GM13977 (cell line): Measurements from ENCODE around the gene CCNL2.

ENCODE experiments used
- DNase-seq: peaks from one replicate; pipeline ENCODE4 v3.0.0; 2012; ENCODE audit warnings: low spot score
- CTCF ChIP-seq: IDR thresholded peaks from 2 replicates; pipeline ENCODE4 v1.5.1; 2012; ENCODE audit warnings: mild to moderate bottlenecking, control low read depth; ENCODE audit not compliant: insufficient read depth; ENCODE audit errors: extremely low read depth, missing control alignments
- in situ Hi-C: fragments of 300-500 bp; cut with MboI; formaldehyde crosslinking; loops from one replicate; pipeline ENCODE4 v1.12.0; 2022; ENCODE audit warnings: low sequenced_read_pairs, low pct_unique_long_range_greater_than_20kb, mixed read lengths, inconsistent platforms; ENCODE audit not compliant: unreplicated experiment

Gene CCNL2

GRCh38 chr1:1434824-1435105 lies 35.6 kb upstream of the CCNL2 start:
- TF ChIP-seq CTCF, result no peak
- peak; percentile 39 for DNase-seq
- in situ Hi-C loops, result no loop called here

GRCh38 chr1:1434131-1434823 lies 35.1 kb upstream of the CCNL2 start:
- no peak for TF ChIP-seq CTCF
- in situ Hi-C loops, result no loop called here
- peak; percentile 55 for DNase-seq

GRCh38 chr1:1433804-1434130 lies 34.6 kb upstream of the CCNL2 start:
- peak; percentile 46 for DNase-seq
- in situ Hi-C loops, result no loop called here
- TF ChIP-seq CTCF, result no peak

- DNase-seq, result peak; percentile 55
- in situ Hi-C loops, result no loop called here
- no peak for TF ChIP-seq CTCF
These were observed 34.0 kb upstream of the CCNL2 start for GRCh38 chr1:1432951-1433803.

GRCh38 chr1:1432274-1432950 lies 33.3 kb upstream of the CCNL2 start:
- no peak for TF ChIP-seq CTCF
- DNase-seq, result no peak
- in situ Hi-C loops, result no loop called here

- peak; percentile 39 for DNase-seq
- in situ Hi-C loops, result no loop called here
- TF ChIP-seq CTCF, result no peak
These were observed 32.7 kb upstream of the CCNL2 start for GRCh38 chr1:1431845-1432273.
